ENCODE results near the gene COL20A1.

The COL20A1 gene

GRCh38 chr20:63359164-63359934, 66.4 kb downstream of the COL20A1 start:
- TF ChIP-seq CTCF (IDR thresholded peaks at IDR 0.05; ENCODE audit: insufficient read depth, low read length, poor library complexity, severe bottlenecking) = no peak
- DNase-seq (ENCODE audit: extremely low read depth, insufficient read length) = no peak
- peaks cover 2% of the 10 kb centered on the region; the same call in 1 of the 2 replicates for H3K27me3 ChIP-seq (replicated peaks; ENCODE audit: control insufficient read depth, insufficient read depth, low read length)
- no peak overlapping the region for H3K4me3 ChIP-seq (replicated peaks; ENCODE audit: low read depth, low read length)
- H3K36me3 ChIP-seq (ENCODE audit: control insufficient read depth, insufficient read depth, low read length) = no peaks in the 10 kb centered on the region

- TF ChIP-seq CTCF (IDR thresholded peaks at IDR 0.05; ENCODE audit: insufficient read depth, low read length, poor library complexity, severe bottlenecking) = no peak
- Histone ChIP-seq H3K4me3 (replicated peaks; ENCODE audit: low read depth, low read length) (no peak overlapping the region), H3K27me3 (replicated peaks; ENCODE audit: control insufficient read depth, insufficient read depth, low read length) (peaks cover 2% of the 10 kb centered on the region; the same call in 1 of the 2 replicates), H3K36me3 (ENCODE audit: control insufficient read depth, insufficient read depth, low read length) (no peaks in the 10 kb centered on the region)
- no peak for DNase-seq (ENCODE audit: extremely low read depth, insufficient read length)
These were observed 67.2 kb downstream of the COL20A1 start for GRCh38 chr20:63359937-63360849.

- no peak for TF ChIP-seq CTCF (IDR thresholded peaks at IDR 0.05; ENCODE audit: insufficient read depth, low read length, poor library complexity, severe bottlenecking)
- DNase-seq (ENCODE audit: extremely low read depth, insufficient read length) = no peak
- Histone ChIP-seq H3K27me3 (replicated peaks; ENCODE audit: control insufficient read depth, insufficient read depth, low read length) (peaks cover 2% of the 10 kb centered on the region; the same call in 1 of the 2 replicates), H3K4me3 (replicated peaks; ENCODE audit: low read depth, low read length) (no peak within 1 kb of the TSS), H3K36me3 (ENCODE audit: control insufficient read depth, insufficient read depth, low read length) (no peaks in the 10 kb centered on the region)
These were observed 68.0 kb downstream of the COL20A1 start, which contains the start of gene CHRNA4 for GRCh38 chr20:63360850-63361518. TSS of gene CHRNA4 (minus strand) at chr20:63361349. CDS start at chr20:63361165, 184 bp downstream.

GRCh38 chr20:63361519-63362435, 68.8 kb downstream of the COL20A1 start:
- H3K36me3 ChIP-seq (ENCODE audit: control insufficient read depth, insufficient read depth, low read length) = no peaks in the 10 kb centered on the region
- no peak overlapping the region for H3K4me3 ChIP-seq (replicated peaks; ENCODE audit: low read depth, low read length)
- no peak for TF ChIP-seq CTCF (IDR thresholded peaks at IDR 0.05; ENCODE audit: insufficient read depth, low read length, poor library complexity, severe bottlenecking)
- no peak for DNase-seq (ENCODE audit: extremely low read depth, insufficient read length)
- peaks cover 2% of the 10 kb centered on the region; the same call in 1 of the 2 replicates for H3K27me3 ChIP-seq (replicated peaks; ENCODE audit: control insufficient read depth, insufficient read depth, low read length)
